K562 (cell line): Measurements from ENCODE around the gene USP48. TPM values are rescaled to one million over a fixed set of nuclear protein-coding genes. Genes with fewer than 3 reads are reported as not detected.

Source experiments
- ARID3A ChIP-seq: IDR thresholded peaks from 2 replicates; pipeline ENCODE4 v1.6.1; 2012; ENCODE audit warnings: low read depth, low read length, improper control_type of control experiment, borderline replicate concordance
- BRD4 ChIP-seq: fragments of 200-600 bp; sonication (generic); IDR thresholded peaks from 2 replicates; pipeline ENCODE4 v1.6.1; 2017; ENCODE audit warnings: inconsistent platforms
- BRF1 ChIP-seq: IDR thresholded peaks from 3 replicates; pipeline ENCODE4 v1.6.1; 2011; ENCODE audit warnings: borderline replicate concordance, mild to moderate bottlenecking; ENCODE audit not compliant: insufficient read length; ENCODE audit errors: extremely low read depth
- CC2D1A ChIP-seq: fragments of 450-650 bp; IDR thresholded peaks from 2 replicates; pipeline ENCODE4 v1.6.1; 2017; ENCODE audit warnings: mild to moderate bottlenecking
- EGR1 ChIP-seq: fragments of 450-650 bp; conservative IDR thresholded peaks from 2 replicates; pipeline ENCODE4 v1.6.1; 2017; ENCODE audit warnings: mild to moderate bottlenecking
- EP400 ChIP-seq: fragments of 450-650 bp; IDR thresholded peaks from 2 replicates; pipeline ENCODE4 v1.6.1; 2017; ENCODE audit warnings: antibody characterized with exemption, mild to moderate bottlenecking, moderate library complexity
- HNRNPH1 ChIP-seq: fragments of 200-400 bp; formaldehyde crosslinking; optimal IDR thresholded peaks from 2 replicates; pipeline ENCODE3; 2017; ENCODE audit warnings: low read depth, mild to moderate bottlenecking, low read length, moderate library complexity
- JUNB ChIP-seq: fragments of 450-650 bp; formaldehyde crosslinking; conservative IDR thresholded peaks from 2 replicates; pipeline ENCODE4 v1.4.0; 2020; ENCODE audit warnings: mild to moderate bottlenecking
- KDM2B ChIP-seq: fragments of 250-450 bp; sonication (Bioruptor Pico); IDR thresholded peaks from 2 replicates; pipeline ENCODE4 v1.8.0; 2021; ENCODE audit warnings: mild to moderate bottlenecking, moderate library complexity
- KHSRP ChIP-seq: fragments of 450-650 bp; IDR thresholded peaks from 2 replicates; pipeline ENCODE4 v1.6.1; 2017
- MAFG ChIP-seq: fragments of 450-650 bp; conservative IDR thresholded peaks from 2 replicates; pipeline ENCODE4 v1.6.1; 2016; ENCODE audit warnings: missing genetic modification characterization, missing compliant biosample characterization
- NR4A1 ChIP-seq, 2 experiments: fragments of 250-450 bp in 1 of 2; fragments of 450-650 bp in 1 of 2; sonication (Bioruptor Pico) in 1 of 2; IDR thresholded peaks; 2 replicates each; pipeline versions ENCODE4 v1.4.0 to v1.6.1; 2016 to 2020; ENCODE audit warnings: mild to moderate bottlenecking in 2 of 2, missing compliant biosample characterization in 1 of 2, missing genetic modification characterization in 1 of 2, moderate library complexity in 1 of 2
- NRF1 ChIP-seq, 2 experiments: fragments of 450-650 bp; IDR thresholded peaks in 1 of 2; conservative IDR thresholded peaks in 1 of 2; 2 replicates each; pipeline ENCODE4 v1.6.1; 2014; ENCODE audit warnings: mild to moderate bottlenecking in 2 of 2
- PHB ChIP-seq: fragments of 250-450 bp; sonication (Bioruptor Pico); IDR thresholded peaks from 2 replicates; pipeline ENCODE4 v1.5.0; 2021
- PREB ChIP-seq: sonication (generic); formaldehyde crosslinking; IDR thresholded peaks from 2 replicates; pipeline ENCODE4 v1.8.1; 2023; ENCODE audit warnings: mild to moderate bottlenecking, missing genetic modification reagents
- SAP30 ChIP-seq: fragments of 200-600 bp; sonication (generic); IDR thresholded peaks from 2 replicates; pipeline ENCODE4 v1.6.1; 2012; ENCODE audit warnings: borderline replicate concordance, low read depth, mild to moderate bottlenecking, moderate library complexity, low read length, control low read depth, inconsistent platforms; ENCODE audit not compliant: insufficient read depth, poor library complexity, severe bottlenecking
- SFPQ ChIP-seq: fragments of 200-400 bp; formaldehyde crosslinking; IDR thresholded peaks from 2 replicates; pipeline ENCODE4 v1.6.1; 2017; ENCODE audit warnings: mild to moderate bottlenecking, low read depth, low read length, moderate library complexity
- SMARCA4 ChIP-seq: fragments of 450-650 bp; IDR thresholded peaks from 2 replicates; pipeline ENCODE4 v1.6.1; 2016
- SOX6 ChIP-seq: fragments of 450-650 bp; IDR thresholded peaks from 2 replicates; pipeline ENCODE4 v1.6.1; 2014; ENCODE audit warnings: mild to moderate bottlenecking
- TAL1 ChIP-seq: fragments of 450-650 bp; IDR thresholded peaks from 2 replicates; pipeline ENCODE4 v1.6.1; 2016; ENCODE audit warnings: mild to moderate bottlenecking
- USF1 ChIP-seq: sonication (generic); formaldehyde crosslinking; IDR thresholded peaks from 2 replicates; pipeline ENCODE4 v1.9.0; 2022; ENCODE audit warnings: mild to moderate bottlenecking, missing genetic modification reagents
- ZBTB17 ChIP-seq: fragments of 450-650 bp; formaldehyde crosslinking; IDR thresholded peaks from 2 replicates; pipeline ENCODE4 v1.4.0; 2020; ENCODE audit warnings: mild to moderate bottlenecking
- ZBTB7A ChIP-seq: IDR thresholded peaks from 2 replicates; pipeline ENCODE4 v1.6.1; 2011; ENCODE audit warnings: low read depth, mild to moderate bottlenecking, low read length, moderate library complexity, borderline replicate concordance; ENCODE audit not compliant: control insufficient read depth
- ZNF197 ChIP-seq: fragments of 200-800 bp; sonication (Bioruptor generic); IDR thresholded peaks from 2 replicates; pipeline ENCODE4 v1.6.1; 2016; ENCODE audit warnings: low read depth, missing genetic modification characterization, missing compliant biosample characterization
- ZNF274 ChIP-seq: IDR thresholded peaks from 2 replicates; pipeline ENCODE4 v1.6.1; 2011; ENCODE audit warnings: low read depth, mild to moderate bottlenecking, low read length, moderate library complexity, borderline replicate concordance
- ZNF324 ChIP-seq: fragments of 250-450 bp; sonication (Bioruptor Pico); IDR thresholded peaks from 2 replicates; pipeline ENCODE4 v1.4.0; 2020; ENCODE audit warnings: mild to moderate bottlenecking
- polyA plus RNA-seq, 8 experiments: library from polyadenylated mRNA; depleted of rRNA in 4 of 8; stranded (reverse) in 5 of 8; unstranded in 3 of 8; fragments of >200 nt; fragmentation: Nextera tagmentation in 2 of 8; fragmentation: Illumina TruSeq in 1 of 8; extraction: Ambion mirVana in 2 of 8; extraction: Trizol in 1 of 8; gene quantifications; 2 replicates each; pipeline versions ENCODE4 v1.2.1 to v1.2.3, GENCODE V29; 2011 to 2014; ENCODE audit warnings: inconsistent platforms in 1 of 8, missing spikeins in 1 of 8
- total RNA-seq, 7 experiments: library from RNA; depleted of rRNA in 6 of 7; stranded (reverse); fragments of >200 nt in 6 of 7; fragmentation: Illumina TruSeq in 2 of 7; extraction: Trizol in 2 of 7; gene quantifications; 2 replicates each; pipeline versions ENCODE4 v1.2.1 to v1.2.3, GENCODE V29; 2011 to 2021; ENCODE audit warnings: low replicate concordance in 1 of 7

USP48 gene
- total and polyA plus RNA-seq, 9 of the 15 experiments (the other 6 are each of a cell fraction or from before 2014, with no cell fraction given) = 23.3 to 123 (median 106) TPM

GRCh38 chr1:21761052-21761451 is 21.9 kb downstream of the USP48 start (continued):
- TF ChIP-seq PHB (CRISPR knock-in tag) (no peak), KHSRP (no peak), NRF1 (conservative IDR thresholded peaks at IDR 0.05 in 1 of 2, IDR thresholded peaks at IDR 0.05 in 1 of 2) (no peak), JUNB (CRISPR knock-in tag) (no peak), EP400 (no peak), USF1 (no peak), SOX6 (peak; percentile 70; the same call in 1 of the 2 replicates), BRF1 (no peak), MAFG (tag) (no peak), ZNF324 (no peak), BRD4 (no peak), ARID3A (no peak), SMARCA4 (peak; percentile 80), SAP30 (no peak), SFPQ (no peak), ZBTB7A (no peak), ZNF274 (no peak), KDM2B (CRISPR knock-in tag) (no peak), NR4A1 (CRISPR knock-in tag; IDR thresholded peaks at IDR 0.05) (no peak), NR4A1 (tag; IDR thresholded peaks at IDR 0.05) (no peak), HNRNPH1 (no peak), PREB (CRISPR knock-in tag) (no peak), EGR1 (no peak), ZBTB17 (peak; percentile 28; the same call in 1 of the 2 replicates), ZNF197 (no peak), CC2D1A (no peak), TAL1 (0 out of 2 replicates have a peak, but pooled peaks have one; percentile 13)
